ENCODE measurements around the gene IL4I1. TPM values are rescaled to one million over a fixed set of nuclear protein-coding genes. Genes with fewer than 3 reads are reported as not detected.
A peak's percentile ranks its signal among the peaks of the same experiment; 100 is the strongest.

Gene IL4I1
- total and polyA plus RNA-seq, 2 experiments from 2014 or later, result not detected

GRCh38 chr19:49859682-49860335 is 36.9 kb downstream of the IL4I1 start:
- Histone ChIP-seq H3K9me3 (ENCODE audit: low read depth) (no peaks in the 10 kb centered on the region), H3K27ac (peak overlapping the region; percentile 82), H3K36me3 (peaks cover 53% of the 10 kb centered on the region), H3K4me1 (ENCODE audit: low read depth) (peaks cover 12% of the 10 kb centered on the region), H3K4me3 (no peak overlapping the region), H3K27me3 (no peaks in the 10 kb centered on the region)
- no peak for TF ChIP-seq CTCF (IDR thresholded peaks at IDR 0.05; ENCODE audit: low read depth, low read length)
- no peak for DNase-seq (ENCODE audit: low read depth in 1 of 2, low spot score in 1 of 2)

DNA sequence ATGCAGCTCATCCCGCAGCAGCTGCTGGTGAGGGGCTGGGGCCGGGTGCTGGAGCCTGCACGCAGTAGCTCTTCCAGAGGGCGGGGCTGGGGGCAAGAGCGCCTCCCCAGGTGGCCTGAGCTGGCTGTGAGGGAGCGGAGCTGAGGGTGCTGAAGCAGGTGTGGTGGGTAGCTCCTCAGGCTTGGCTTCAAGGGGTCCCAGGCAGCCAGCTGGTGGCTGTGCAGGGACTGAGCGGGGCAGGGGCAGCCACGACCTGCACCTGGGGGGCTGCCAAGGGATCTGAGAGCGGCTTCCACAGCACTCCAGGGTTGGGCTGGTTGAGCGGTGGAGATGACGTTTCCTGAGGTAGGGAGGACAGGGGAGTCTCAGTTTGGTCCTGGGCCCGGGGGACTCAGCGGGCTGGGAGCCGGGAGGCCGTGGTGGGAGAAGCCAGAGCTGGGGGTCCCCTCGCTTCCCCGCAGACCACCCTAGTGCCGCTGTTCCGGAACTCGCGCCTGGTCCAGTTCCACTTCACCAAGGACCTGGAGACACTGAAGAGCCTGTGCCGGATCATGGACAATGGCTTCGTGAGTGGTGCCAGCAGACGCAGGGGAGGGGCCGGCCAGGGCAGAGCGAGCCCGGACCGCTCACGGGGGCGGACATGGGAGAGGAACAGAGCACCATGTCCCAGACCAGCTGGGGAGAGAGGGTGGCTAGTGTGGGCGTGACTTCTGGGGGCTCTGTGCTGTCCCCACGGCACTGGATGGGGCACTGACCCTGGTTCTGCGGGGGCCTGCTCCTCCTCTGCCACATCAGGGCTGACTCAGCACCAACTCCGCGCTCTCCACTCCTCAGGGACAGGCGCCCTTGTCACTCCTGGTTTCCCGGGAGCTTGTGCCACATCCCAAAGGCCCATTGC is 38.4 kb downstream of the IL4I1 start:
- TF ChIP-seq CTCF (IDR thresholded peaks at IDR 0.05; ENCODE audit: low read depth, low read length), result no peak
- H3K27me3 ChIP-seq, result no peaks in the 10 kb centered on the region
- no peak overlapping the region for H3K4me3 ChIP-seq
- H3K4me1 ChIP-seq (ENCODE audit: low read depth), result peaks cover 12% of the 10 kb centered on the region
- peaks cover 53% of the 10 kb centered on the region for H3K36me3 ChIP-seq
- no peak for DNase-seq (ENCODE audit: low read depth in 1 of 2, low spot score in 1 of 2)
- no peaks in the 10 kb centered on the region for H3K9me3 ChIP-seq (ENCODE audit: low read depth)
- H3K27ac ChIP-seq, result peak overlapping the region; percentile 72

- no peaks in the 10 kb centered on the region for H3K9me3 ChIP-seq (ENCODE audit: low read depth)
- H3K36me3 ChIP-seq, result peaks cover 53% of the 10 kb centered on the region
- peak overlapping the region; percentile 72 for H3K27ac ChIP-seq
- H3K4me1 ChIP-seq (ENCODE audit: low read depth), result peaks cover 12% of the 10 kb centered on the region
- TF ChIP-seq CTCF (IDR thresholded peaks at IDR 0.05; ENCODE audit: low read depth, low read length), result no peak
- DNase-seq (ENCODE audit: low read depth in 1 of 2, low spot score in 1 of 2), result no peak
- no peak overlapping the region for H3K4me3 ChIP-seq
- H3K27me3 ChIP-seq, result no peaks in the 10 kb centered on the region
Measured at GRCh38 chr19:49857838-49858087, 38.9 kb downstream of the IL4I1 start.

DNA sequence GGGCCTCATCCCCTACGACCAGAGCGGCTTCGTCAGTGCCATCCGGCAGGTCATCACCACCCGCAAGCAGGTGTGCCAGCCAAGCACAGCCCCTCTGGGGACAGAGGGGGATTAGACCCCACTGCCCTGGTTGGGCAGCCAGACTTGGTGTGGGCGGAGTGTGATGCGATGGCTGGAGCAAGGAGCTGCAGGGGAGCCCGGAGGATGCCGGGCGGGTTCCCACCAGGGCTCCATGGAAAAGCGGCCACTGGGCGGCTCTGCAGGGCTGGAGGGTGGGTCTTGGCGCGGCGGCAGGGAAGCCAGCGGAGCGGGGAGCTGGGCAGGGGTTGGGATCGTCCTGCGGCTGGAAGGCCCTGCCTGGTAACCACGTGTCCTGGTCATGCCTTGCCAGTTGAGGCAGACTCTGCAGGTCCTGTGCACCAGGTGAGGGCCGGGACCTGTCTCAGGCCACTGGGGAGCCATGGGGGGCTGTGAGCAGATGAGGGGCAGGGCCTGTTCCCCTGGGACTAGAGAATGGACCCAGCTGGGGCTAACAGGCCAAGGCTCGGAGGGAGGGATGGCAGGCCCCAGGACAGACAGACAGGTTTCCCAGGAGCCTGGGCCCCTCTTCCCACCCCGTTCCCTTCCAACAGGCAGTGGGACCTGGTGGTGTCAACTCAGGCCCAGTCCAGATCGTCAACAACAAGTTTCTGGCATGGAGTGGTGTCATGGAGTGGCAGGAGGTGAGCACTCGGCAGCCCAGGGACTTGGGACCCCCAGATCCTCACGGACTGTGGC is 39.4 kb downstream of the IL4I1 start:
- no peaks in the 10 kb centered on the region for H3K27me3 ChIP-seq
- peaks cover 12% of the 10 kb centered on the region for H3K4me1 ChIP-seq (ENCODE audit: low read depth)
- H3K9me3 ChIP-seq (ENCODE audit: low read depth), result no peaks in the 10 kb centered on the region
- H3K27ac ChIP-seq, result peak overlapping the region; percentile 72
- no peak for TF ChIP-seq CTCF (IDR thresholded peaks at IDR 0.05; ENCODE audit: low read depth, low read length)
- no peak overlapping the region for H3K4me3 ChIP-seq
- DNase-seq (ENCODE audit: low read depth in 1 of 2, low spot score in 1 of 2), result no peak
- H3K36me3 ChIP-seq, result peaks cover 53% of the 10 kb centered on the region

- Histone ChIP-seq H3K9me3 (ENCODE audit: low read depth) (no peaks in the 10 kb centered on the region), H3K36me3 (peaks cover 49% of the 10 kb centered on the region), H3K4me1 (ENCODE audit: low read depth) (peaks cover 10% of the 10 kb centered on the region), H3K4me3 (no peak overlapping the region), H3K27ac (peak overlapping the region; percentile 72), H3K27me3 (no peaks in the 10 kb centered on the region)
- TF ChIP-seq CTCF (IDR thresholded peaks at IDR 0.05; ENCODE audit: low read depth, low read length), result no peak
- DNase-seq (ENCODE audit: low read depth in 1 of 2, low spot score in 1 of 2), result no peak
Measured at GRCh38 chr19:49856574-49857021, 40.1 kb downstream of the IL4I1 start.
